NCI-H187 (cell line): ENCODE measurements around the gene DPYSL5.

Experiments
- DNase-seq, 2 experiments: peaks; one replicate each; lab custom pipeline; 2025; lab: John Stamatoyannopoulos, UW

The DPYSL5 gene

GRCh38 chr2:26932974-26933373 lies 85.0 kb downstream of the DPYSL5 start:
- DNase-seq = no peak

GRCh38 chr2:26933431-26934334 lies 85.8 kb downstream of the DPYSL5 start:
- DNase-seq = no peak

- DNase-seq = no peak
Observed at GRCh38 chr2:26934335-26934724, 86.4 kb downstream of the DPYSL5 start.

GRCh38 chr2:26934985-26935384 lies 87.1 kb downstream of the DPYSL5 start:
- no peak for DNase-seq

GRCh38 chr2:26936855-26937254 lies 88.9 kb downstream of the DPYSL5 start:
- DNase-seq = no peak

- DNase-seq = no peak
Observed at GRCh38 chr2:26938399-26939118, 90.6 kb downstream of the DPYSL5 start.

- DNase-seq = no peak
Observed at GRCh38 chr2:26940001-26940400, 92.1 kb downstream of the DPYSL5 start.

GRCh38 chr2:26941486-26941885 lies 93.6 kb downstream of the DPYSL5 start:
- no peak for DNase-seq

GRCh38 chr2:26942543-26943295 lies 94.8 kb downstream of the DPYSL5 start:
- DNase-seq = peak in 1 of 2 experiments; percentile 26

GRCh38 chr2:26945991-26946750 lies 98.2 kb downstream of the DPYSL5 start:
- no peak for DNase-seq

GRCh38 chr2:26946841-26947784 lies 99.2 kb downstream of the DPYSL5 start:
- DNase-seq = no peak

- DNase-seq = no peak
Observed at GRCh38 chr2:26948800-26949199, 100.9 kb downstream of the DPYSL5 start.

GRCh38 chr2:26950246-26950645 lies 102.3 kb downstream of the DPYSL5 start:
- no peak for DNase-seq

GRCh38 chr2:26951236-26951635 lies 103.3 kb downstream of the DPYSL5 start:
- no peak for DNase-seq

- DNase-seq = no peak
Observed at GRCh38 chr2:26952374-26952773, 104.4 kb downstream of the DPYSL5 start.

GRCh38 chr2:26954135-26954534 lies 106.2 kb downstream of the DPYSL5 start:
- DNase-seq = no peak

GRCh38 chr2:26957041-26957440 lies 109.1 kb downstream of the DPYSL5 start:
- no peak for DNase-seq

- DNase-seq = no peak
Observed at GRCh38 chr2:26957534-26957933, 109.6 kb downstream of the DPYSL5 start.

- no peak for DNase-seq
Observed at GRCh38 chr2:26959331-26959730, 111.4 kb downstream of the DPYSL5 start.

GRCh38 chr2:26964446-26965130 lies 116.7 kb downstream of the DPYSL5 start:
- DNase-seq = no peak
